Fibroblast of skin of back (primary cell): ENCODE results near the gene CYFIP2.
"Not testable (repeated sequence)": the region's sequence is repeated elsewhere in the genome, so short reads cannot be mapped to it uniquely, and the experiment has no call there.

Experiments
- DNase-seq: peaks from one replicate; pipeline ENCODE4 v3.0.0-alpha.2; 2013

Gene CYFIP2

GRCh38 chr5:157390551-157391297 lies 124.8 kb downstream of the CYFIP2 start:
- peak; percentile 98 for DNase-seq

GRCh38 chr5:157398305-157398704 lies 132.4 kb downstream of the CYFIP2 start:
- DNase-seq: no peak

DNA sequence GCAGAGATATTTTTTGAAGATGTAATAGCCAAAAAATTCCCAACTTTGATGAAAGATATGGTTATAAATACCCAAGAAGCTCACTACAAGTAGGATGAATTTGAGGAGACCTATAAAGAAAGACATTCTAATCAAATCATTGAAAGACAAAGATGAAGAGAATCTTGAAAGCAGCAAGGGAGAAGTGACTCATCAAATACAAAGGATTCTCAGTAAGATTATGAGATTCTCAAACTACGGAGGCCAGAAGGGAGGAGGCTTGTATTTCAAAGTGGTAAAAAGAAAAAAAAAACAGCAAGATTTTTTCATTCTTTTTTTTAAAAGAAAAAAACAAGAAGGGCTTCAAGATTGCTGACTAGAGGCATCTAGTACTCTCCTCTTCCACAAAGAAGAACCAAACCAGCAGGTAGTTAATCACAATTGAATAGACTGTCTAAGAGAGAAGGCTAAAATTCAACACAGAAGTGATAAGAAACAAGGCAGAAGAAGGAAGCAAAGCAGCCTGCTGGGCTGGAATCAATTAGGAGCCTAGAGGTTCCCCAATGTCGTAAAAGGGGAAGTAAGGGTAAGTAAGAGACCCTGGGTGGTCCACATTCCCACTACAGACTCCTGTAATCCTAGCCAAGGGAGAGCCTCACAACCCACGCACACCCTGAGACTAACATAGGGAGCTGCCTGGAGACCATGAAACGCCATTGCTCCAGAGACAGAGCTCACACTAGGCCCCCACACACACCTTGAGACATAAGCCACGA lies 135.0 kb downstream of the CYFIP2 start:
- DNase-seq: peak; percentile 61

DNA sequence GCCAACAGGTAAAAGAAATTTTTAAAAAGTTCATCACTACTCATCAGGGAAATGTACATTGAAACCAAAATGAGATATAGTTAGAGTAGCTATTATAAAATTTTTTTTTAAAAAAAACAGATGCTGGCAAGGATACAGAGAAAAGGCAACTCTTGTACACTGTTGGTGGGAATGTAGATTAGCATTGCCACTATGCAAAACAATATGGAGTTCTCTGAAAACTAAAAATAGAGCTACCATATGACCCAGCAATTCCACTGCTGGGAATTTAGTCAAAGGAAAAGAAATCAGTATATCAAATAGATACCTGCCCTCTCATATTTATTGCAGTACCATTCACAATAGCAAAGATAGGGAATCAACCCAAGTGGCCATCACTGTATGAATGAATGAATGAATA lies 149.9 kb downstream of the CYFIP2 start:
- no peak for DNase-seq

DNA sequence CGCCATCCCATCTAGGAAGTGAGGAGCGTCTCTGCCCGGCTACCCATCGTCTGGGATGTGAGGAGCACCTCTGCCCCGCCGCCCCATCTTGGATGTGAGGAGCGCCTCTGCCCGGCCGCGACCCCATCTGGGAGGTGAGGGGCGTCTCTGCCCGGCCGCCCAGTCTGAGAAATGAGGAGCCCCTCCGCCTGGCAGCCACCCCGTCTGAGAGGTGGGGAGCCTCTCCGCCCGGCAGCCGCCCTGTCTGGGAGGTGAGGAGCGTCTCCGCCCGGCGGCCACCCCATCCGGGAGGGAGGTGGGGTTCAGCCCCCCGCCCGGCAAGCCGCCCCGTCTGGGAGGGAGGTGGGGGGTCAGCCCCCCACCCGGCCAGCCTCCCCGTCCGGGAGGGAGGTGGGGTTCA lies 153.6 kb downstream of the CYFIP2 start:
- DNase-seq: not testable (repeated sequence)

DNA sequence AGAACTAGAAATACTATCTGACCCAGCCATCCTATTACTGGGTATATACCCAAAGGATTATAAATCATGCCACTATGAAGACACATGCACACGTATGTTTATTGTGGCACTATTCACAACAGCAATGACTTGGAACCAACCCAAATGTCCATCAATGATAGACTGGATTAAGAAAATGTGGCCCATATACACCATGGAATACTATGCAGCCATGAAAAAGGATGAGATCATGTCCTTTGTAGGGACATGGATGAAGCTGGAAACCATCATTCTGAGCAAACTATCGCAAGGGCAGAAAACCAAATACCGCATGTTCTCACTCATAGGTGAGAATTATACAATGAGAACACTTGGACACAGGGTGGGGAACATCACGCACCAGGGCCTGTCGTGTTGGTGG lies 164.0 kb downstream of the CYFIP2 start:
- DNase-seq: not testable (repeated sequence)

DNA sequence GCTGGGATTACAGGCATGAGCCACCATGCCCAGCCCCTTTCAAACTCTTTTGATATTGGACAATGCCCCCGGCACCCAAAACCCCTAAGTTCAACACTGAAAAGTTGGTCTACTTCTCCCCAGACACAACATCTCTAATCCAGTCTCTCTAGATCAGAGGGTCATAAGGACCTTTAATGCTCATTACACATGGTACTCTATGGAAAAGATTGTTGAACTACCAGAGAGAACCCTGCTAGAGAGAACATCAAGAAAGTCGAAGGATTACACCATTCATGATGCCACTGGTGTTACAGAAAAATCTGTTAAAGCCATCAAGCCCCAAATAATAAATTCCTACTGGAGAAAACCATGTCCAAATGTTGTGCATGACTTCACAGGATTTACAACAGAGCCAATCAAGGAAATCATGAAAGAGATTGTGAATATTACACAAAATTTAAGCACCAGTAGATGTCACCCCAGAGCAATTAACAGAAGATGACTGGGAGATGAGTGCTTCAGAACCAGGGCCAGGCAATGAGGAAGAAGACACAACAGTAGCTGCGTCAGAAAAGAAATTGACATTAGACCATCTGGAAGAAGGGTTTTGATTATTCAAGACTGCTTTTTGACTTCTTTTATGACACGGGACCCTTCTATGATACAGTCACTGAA lies 165.7 kb downstream of the CYFIP2 start:
- peak; percentile 80 for DNase-seq

GRCh38 chr5:157434096-157434495 lies 168.2 kb downstream of the CYFIP2 start:
- no peak for DNase-seq

DNA sequence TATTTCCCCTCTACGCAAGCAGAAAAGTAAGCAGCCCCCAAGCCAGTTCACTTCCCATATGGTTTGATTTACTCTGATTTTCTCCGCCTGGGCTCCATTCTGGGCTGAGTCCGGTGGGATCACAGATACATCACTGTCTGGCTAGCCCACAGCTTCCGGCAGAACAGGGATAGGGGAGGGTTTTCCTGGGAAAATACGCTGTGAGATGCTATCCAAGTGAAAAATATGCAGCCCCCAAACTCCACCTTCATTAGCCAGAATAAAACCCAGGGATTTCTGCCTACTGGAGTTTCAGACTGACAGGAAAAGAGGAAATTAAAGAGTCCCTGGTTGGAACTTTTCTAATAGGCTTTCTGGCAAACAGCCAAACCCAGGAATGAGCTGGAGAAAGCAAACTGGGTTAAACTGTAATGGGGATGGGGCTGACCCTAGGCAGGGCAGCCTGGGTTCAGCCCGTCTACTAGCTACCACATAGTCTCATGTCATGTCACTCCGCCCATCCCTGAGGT lies 177.2 kb downstream of the CYFIP2 start:
- DNase-seq: peak; percentile 58

DNA sequence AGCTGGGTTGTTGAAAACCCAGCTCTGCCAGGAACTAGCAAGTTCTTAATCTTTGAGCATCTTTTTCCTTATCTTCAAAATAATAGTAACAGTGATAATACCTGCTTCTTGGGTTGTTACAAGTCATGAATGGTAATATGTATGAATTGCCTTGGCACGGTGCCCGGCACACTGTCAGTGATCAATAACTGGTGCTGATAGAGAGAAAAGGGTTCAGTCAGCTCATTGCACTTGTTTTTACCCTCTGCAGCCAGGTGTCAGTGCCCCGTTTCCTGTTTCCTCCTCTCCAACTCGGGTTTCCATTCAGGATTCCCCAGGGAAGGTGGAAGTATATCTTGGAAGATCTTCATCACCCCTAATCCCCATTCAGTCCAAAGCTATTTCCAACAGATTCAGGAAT lies 178.3 kb downstream of the CYFIP2 start:
- no peak for DNase-seq
